AG04449 (cell line): ENCODE results near the gene SIGLEC15.

Experiments
- CTCF ChIA-PET: fragments of 350-600 bp; formaldehyde crosslinking; extraction: SDS; loops from one replicate; lab custom pipeline; 2021; ENCODE audit warnings: antibody characterized with exemption; lab: Yijun Ruan, JAX
- POLR2A ChIA-PET: fragments of 400-600, 350-600 bp; formaldehyde crosslinking; extraction: SDS; loops from one replicate; lab custom pipeline; 2020; ENCODE audit warnings: antibody characterized with exemption, inconsistent platforms; lab: Yijun Ruan, JAX
- DNase-seq: peaks from one replicate; pipeline ENCODE4 v3.0.0-alpha.2; 2010; ENCODE audit warnings: low read depth, low spot score
- H3K4me3 ChIP-seq: 2 replicates; pipeline ENCODE4 v1.5.1; 2011; ENCODE audit warnings: low read depth, mild to moderate bottlenecking, control low read depth, low read length
- TF ChIP-seq, protein P1 (sequence below): IDR thresholded peaks from one replicate; pipeline ENCODE4 v1.5.1; 2011; ENCODE audit warnings: mild to moderate bottlenecking, moderate library complexity, low read length, control low read depth, inconsistent platforms; ENCODE audit not compliant: insufficient read depth; ENCODE audit errors: missing control alignments

Gene SIGLEC15

GRCh38 chr18:45834306-45834705 lies 8.8 kb downstream of the SIGLEC15 start:
- ChIA-PET CTCF (interaction anchor here (1.0 to 3.3 kb wide), 8 partner anchors 10 to 169 kb away, joined by 3 to 28 read pairs (median 5); partner anchors contain the start of gene SLC14A1), POLR2A (no interaction called here)
- TF ChIP-seq, protein P1, sequence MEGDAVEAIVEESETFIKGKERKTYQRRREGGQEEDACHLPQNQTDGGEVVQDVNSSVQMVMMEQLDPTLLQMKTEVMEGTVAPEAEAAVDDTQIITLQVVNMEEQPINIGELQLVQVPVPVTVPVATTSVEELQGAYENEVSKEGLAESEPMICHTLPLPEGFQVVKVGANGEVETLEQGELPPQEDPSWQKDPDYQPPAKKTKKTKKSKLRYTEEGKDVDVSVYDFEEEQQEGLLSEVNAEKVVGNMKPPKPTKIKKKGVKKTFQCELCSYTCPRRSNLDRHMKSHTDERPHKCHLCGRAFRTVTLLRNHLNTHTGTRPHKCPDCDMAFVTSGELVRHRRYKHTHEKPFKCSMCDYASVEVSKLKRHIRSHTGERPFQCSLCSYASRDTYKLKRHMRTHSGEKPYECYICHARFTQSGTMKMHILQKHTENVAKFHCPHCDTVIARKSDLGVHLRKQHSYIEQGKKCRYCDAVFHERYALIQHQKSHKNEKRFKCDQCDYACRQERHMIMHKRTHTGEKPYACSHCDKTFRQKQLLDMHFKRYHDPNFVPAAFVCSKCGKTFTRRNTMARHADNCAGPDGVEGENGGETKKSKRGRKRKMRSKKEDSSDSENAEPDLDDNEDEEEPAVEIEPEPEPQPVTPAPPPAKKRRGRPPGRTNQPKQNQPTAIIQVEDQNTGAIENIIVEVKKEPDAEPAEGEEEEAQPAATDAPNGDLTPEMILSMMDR = no peak
- H3K4me3 ChIP-seq = no peak overlapping the region
- no peak for DNase-seq

DNA sequence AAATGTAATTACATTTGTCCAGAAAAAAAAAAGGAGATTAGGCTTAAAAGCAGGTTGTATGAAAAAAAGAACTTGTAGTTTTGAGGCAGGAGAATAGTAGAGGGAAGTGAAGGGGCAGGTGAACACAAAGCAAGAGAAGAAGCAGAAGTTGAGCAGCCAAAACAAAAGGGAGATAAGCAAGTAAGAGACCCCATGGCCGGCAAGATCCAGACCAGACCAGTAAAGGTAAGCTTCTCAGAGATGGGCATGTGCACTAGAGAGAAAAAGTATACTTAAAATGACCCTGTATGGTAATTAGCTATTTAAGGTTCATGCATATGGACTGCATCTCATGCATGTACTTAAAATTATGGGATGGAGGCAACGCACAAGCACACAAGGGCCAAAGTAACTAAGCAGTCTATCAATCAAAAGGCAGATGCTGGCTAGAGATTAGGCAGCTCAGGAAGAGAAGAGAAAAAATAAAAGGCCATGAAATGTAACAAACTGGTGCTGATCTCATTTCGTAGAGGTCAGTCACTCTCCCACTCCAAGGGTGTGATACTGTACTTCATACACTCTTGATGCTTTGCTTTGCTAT lies 9.7 kb downstream of the SIGLEC15 start:
- TF ChIP-seq, protein P1 = no peak
- no peak overlapping the region for H3K4me3 ChIP-seq
- ChIA-PET POLR2A (no interaction called here), CTCF (interaction anchor here (0.7 to 3.3 kb wide), 10 partner anchors 9 to 172 kb away, joined by 3 to 28 read pairs (median 4); partner anchors contain the start of gene SLC14A1)
- no peak for DNase-seq

DNA sequence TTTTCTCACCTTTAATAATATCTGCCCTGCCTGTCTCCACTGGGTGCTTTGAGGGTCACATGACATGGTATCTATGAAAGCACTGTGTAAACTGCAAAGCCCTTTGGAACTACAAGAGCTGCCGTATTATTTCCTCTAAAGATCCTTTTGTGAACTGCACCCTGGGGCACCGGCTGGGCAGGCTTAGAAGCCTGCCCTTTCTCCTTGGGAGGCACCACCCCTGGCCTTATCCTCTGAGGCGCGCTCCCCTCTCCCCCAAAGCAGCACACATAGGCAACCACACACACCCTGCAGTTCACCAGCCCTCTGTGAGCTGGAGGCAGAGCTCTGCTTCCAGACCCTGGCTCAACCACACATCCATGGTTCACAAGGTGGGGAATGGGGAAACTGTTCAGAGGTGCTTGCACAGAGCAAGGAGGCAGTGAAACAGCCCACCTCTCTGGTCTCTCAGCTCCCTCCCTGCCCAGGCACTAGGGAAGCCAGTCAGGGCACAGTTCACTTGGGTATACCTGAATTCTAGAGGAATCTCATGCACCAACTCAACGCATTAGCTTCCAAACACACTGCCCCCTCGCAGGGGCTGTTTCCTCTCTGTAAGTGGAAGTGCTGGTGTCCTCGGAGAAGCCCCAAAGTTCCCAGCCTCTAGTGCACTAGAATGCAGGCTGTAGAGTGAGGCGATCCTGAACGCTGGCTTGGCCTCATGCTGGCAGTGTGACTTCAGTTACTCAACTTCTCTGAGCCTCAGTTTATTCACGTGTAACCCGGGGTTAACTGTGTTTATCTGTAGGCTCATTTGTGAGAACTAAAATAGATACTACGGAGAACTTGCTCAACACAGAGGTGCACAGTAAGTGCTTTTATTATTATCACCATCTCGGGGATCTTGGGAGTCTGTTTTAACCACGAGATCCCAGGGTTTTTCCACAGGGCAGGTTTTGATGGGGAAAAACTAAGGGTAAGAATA lies 11.0 kb downstream of the SIGLEC15 start:
- TF ChIP-seq, protein P1 = no peak
- ChIA-PET POLR2A (no interaction called here), CTCF (interaction anchor here (2.3 to 6.8 kb wide), 4 partner anchors 105 to 172 kb away, joined by 8 to 126 read pairs (median 51); partner anchors contain the start of gene SLC14A1)
- DNase-seq = no peak
- no peak overlapping the region for H3K4me3 ChIP-seq

DNA sequence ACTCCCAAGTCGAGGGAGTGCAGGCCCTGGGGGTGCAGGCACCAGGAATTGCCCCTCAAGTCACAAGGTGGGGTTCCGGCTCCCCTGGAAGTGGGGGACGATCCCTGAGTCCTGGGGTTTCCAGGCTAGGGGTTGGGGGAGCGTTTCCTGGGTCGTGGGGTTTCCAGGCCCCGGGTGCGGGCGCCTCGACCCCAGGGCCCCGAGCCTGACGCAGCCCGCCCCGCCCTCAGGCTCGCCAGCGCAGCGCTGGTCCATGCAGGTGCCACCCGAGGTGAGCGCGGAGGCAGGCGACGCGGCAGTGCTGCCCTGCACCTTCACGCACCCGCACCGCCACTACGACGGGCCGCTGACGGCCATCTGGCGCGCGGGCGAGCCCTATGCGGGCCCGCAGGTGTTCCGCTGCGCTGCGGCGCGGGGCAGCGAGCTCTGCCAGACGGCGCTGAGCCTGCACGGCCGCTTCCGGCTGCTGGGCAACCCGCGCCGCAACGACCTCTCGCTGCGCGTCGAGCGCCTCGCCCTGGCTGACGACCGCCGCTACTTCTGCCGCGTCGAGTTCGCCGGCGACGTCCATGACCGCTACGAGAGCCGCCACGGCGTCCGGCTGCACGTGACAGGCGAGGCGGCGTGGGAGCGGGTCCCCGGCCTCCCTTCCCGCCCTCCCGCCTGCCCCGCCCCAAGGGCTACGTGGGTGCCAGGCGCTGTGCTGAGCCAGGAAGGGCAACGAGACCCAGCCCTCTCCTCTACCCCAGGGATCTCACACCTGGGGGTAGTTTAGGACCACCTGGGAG lies 12.0 kb downstream of the SIGLEC15 start:
- DNase-seq = no peak
- TF ChIP-seq, protein P1 = peak; percentile 41
- H3K4me3 ChIP-seq = peak overlapping the region; percentile 18; the same call in 1 of the 2 replicates
- ChIA-PET CTCF (interaction anchor here (0.9 to 6.8 kb wide), 9 partner anchors 8 to 172 kb away, joined by 3 to 126 read pairs (median 5); partner anchors contain the start of gene SLC14A1), POLR2A (no interaction called here)

DNA sequence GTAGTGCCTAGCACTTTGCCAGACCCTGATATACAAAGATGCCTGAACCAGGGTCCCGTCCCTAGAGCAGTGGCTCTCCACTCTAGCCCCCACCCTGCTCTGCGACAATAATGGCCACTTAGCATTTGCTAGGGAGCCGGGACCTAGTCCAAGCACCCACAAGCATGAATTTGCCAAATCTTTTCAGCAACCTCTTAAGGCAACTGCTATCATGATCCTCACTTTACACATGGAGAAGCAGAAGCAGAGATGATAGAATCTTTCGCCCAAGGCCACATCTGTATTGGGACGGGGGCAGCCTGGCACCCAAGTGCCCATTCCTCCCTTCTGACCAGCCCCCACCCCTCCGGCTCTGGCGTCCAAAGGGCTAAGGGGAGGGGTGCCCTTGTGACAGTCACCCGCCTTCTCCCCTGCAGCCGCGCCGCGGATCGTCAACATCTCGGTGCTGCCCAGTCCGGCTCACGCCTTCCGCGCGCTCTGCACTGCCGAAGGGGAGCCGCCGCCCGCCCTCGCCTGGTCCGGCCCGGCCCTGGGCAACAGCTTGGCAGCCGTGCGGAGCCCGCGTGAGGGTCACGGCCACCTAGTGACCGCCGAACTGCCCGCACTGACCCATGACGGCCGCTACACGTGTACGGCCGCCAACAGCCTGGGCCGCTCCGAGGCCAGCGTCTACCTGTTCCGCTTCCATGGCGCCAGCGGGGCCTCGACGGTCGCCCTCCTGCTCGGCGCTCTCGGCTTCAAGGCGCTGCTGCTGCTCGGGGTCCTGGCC lies 13.0 kb downstream of the SIGLEC15 start:
- no peak for DNase-seq
- TF ChIP-seq, protein P1 = no peak
- H3K4me3 ChIP-seq = no peak overlapping the region
- POLR2A ChIA-PET = no interaction called here
- CTCF ChIA-PET = interaction anchor here (0.9 to 6.8 kb wide), 22 partner anchors 7 to 173 kb away, joined by 3 to 126 read pairs (median 8); partner anchors contain the start of gene SLC14A1
